GM10847 (cell line): ENCODE measurements around the gene RBM10.

Source experiments
- POLR2A ChIP-seq: IDR thresholded peaks from 2 replicates; pipeline ENCODE4 v1.6.1; 2011; ENCODE audit not compliant: insufficient read length; ENCODE audit errors: extremely low read depth

The RBM10 gene

DNA sequence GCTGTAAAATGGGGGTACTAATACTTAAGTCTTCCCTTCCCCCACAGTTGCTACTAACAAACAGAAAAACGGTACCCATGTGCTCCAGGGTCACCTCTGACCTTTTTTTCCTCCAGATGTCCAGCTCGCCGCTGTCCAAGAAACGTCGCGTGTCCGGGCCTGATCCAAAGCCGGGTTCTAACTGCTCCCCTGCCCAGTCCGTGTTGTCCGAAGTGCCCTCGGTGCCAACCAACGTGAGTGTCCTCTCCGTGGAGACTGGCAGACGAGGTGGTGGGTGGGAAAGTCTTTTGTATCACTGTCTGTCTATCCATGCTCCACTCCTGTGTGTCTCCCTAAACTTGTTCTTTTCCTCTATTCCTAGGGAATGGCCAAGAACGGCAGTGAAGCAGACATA, 53.7 kb downstream of the RBM10 start:
- TF ChIP-seq POLR2A: no peak

DNA sequence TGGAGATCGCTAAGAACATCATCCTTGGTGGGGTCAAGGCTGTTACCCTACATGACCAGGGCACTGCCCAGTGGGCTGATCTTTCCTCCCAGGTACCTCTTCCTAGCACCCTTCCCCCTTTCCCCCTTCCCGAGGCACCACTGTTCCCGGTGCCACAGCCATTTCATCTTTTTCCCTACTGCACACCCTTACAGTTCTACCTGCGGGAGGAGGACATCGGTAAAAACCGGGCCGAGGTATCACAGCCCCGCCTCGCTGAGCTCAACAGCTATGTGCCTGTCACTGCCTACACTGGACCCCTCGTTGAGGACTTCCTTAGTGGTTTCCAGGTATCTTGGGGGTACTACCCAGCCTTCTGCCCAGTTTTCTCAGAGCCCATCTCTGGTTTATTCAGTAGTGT, 54.3 kb downstream of the RBM10 start:
- TF ChIP-seq POLR2A: no peak

GRCh38 chrX:47200385-47201150, 55.5 kb downstream of the RBM10 start:
- no peak for TF ChIP-seq POLR2A

DNA sequence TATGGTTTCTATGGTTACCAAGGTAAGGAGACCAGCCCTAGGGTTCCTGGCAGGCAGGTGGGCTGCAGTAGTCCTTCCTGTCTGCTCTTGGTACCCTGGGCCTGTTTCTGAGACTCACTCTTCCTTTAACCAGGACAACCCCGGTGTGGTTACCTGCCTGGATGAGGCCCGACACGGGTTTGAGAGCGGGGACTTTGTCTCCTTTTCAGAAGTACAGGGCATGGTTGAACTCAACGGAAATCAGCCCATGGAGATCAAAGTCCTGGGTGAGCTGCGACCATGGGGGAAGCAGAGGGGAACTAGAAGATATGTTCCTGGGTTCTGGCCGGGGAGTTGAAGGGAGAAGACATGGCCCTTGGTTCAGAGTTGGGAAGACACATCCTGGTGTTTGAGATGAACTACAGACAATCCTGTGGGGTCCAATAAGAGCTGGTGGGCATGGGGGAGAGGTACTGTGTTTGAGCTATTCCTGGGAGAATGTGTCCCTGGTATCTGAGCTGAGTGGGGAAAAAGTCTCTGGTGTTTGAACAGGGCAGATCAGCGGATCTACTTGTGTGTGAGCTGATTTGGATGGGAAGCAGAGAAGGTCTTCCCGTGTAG, 56.4 kb downstream of the RBM10 start:
- TF ChIP-seq POLR2A: no peak

DNA sequence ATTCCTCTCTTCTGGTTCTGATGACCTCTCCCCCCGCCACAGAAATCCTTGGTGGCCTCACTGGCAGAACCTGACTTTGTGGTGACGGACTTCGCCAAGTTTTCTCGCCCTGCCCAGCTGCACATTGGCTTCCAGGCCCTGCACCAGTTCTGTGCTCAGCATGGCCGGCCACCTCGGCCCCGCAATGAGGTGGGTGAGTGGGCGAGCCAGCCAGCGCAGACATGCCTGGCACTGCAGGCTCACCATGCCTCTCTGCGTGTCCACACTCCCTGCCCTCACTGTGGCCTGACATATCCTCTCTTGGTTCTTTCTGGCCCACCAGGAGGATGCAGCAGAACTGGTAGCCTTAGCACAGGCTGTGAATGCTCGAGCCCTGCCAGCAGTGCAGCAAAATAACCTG, 57.3 kb downstream of the RBM10 start:
- no peak for TF ChIP-seq POLR2A

GRCh38 chrX:47202877-47203276, 57.9 kb downstream of the RBM10 start:
- no peak for TF ChIP-seq POLR2A

DNA sequence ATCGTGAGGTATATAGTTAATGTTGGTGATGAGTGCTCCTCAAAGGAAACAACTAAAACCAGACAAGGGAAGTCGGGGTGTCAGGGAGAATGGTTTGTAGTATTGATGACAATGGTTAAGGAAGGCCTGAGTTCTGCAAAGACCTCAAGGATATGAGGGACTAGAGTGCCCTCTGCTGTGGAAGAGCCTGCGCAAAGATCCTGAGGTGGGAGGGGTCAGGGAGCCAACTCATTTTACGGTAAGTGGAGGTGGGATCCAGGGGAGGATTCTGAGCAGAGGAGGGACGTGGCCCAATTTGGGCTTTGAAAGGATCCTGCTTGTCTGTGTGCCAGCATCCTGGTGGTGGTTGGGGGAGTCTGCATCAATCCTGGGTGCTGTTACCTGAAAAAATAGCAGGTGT, 59.9 kb downstream of the RBM10 start:
- TF ChIP-seq POLR2A: no peak

GRCh38 chrX:47206316-47206715, 61.3 kb downstream of the RBM10 start:
- TF ChIP-seq POLR2A: no peak

- TF ChIP-seq POLR2A: no peak
Observed at GRCh38 chrX:47208108-47208507, 63.1 kb downstream of the RBM10 start.

DNA sequence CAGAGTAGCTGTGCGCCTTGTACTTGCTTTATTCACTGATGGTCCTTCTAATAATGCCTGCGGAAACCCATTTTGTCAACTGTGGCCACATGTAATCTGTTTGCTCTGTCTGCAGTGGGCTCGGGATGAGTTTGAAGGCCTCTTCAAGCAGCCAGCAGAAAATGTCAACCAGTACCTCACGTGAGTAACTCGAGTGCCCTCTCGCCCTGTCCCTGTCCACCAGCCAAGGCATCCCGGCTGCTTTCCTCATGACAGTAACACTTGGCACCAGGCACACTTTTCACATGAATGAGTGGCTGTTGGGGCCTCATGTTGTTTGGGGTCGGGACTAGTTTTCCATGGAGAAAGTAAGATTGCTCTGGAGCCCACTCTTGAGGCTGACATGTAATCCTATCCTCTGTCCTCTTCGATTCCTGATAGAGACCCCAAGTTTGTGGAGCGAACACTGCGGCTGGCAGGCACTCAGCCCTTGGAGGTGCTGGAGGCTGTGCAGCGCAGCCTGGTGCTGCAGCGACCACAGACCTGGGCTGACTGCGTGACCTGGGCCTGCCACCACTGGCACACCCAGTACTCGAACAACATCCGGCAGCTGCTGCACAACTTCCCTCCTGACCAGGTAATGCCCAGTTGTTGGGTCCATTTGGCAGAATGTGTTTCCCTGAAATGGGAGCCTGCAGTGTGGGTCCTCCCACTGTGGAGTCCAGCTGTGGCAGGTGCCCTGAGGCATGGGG, 64.7 kb downstream of the RBM10 start:
- no peak for TF ChIP-seq POLR2A

- no peak for TF ChIP-seq POLR2A
Observed at GRCh38 chrX:47210661-47211425, 65.8 kb downstream of the RBM10 start.

GRCh38 chrX:47212381-47213293, 67.6 kb downstream of the RBM10 start:
- TF ChIP-seq POLR2A: no peak

- no peak for TF ChIP-seq POLR2A
Observed at GRCh38 chrX:47214435-47215077, 69.5 kb downstream of the RBM10 start.

DNA sequence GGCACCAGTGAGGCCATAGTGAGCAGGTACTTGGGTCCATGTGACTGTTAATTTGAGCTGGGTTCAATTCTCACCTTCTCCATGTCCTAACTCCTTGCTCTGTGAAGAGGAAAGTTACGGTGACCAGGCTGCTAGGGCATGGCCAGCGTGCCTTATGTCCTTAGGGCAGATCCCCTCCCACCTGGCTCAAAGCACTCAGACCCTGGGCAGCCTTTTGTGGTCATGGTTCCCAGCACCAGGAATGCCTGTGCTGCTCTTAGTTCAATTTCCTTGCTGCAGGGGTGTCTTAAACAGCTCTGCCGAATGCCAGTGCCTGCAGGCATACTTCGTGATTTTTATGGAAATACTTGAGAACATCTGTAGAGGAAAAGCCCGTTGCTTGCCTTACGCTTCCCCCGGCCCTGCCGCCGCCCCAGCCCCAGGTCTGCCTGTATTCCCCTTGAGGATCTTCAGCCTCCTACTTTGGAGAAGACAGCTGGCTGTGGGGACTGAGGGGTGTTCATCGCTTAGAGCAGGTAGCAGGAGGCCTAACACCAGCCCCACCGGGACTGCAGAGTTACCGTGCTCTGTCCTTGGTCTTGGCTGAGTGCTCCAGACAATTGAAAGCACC, 70.4 kb downstream of the RBM10 start:
- TF ChIP-seq POLR2A: no peak
